ENCODE data around the gene VIL1. TPM values are rescaled to one million over a fixed set of nuclear protein-coding genes. Genes with fewer than 3 reads are reported as not detected.

Gene VIL1
- total RNA-seq, 1 donor from 2014 or later = not detected

GRCh38 chr2:218465987-218466633 lies 47.2 kb downstream of the VIL1 start:
- Histone ChIP-seq H3K4me1 (no peaks in the 10 kb centered on the region), H3K4me3 (no peak overlapping the region), H3K27ac (no peak overlapping the region), H3K27me3 (no peaks in the 10 kb centered on the region), H3K36me3 (peaks cover 11 to 35% of the 10 kb centered on the region in 2 donors), H3K9me3 (no peaks in the 10 kb centered on the region)
- intact Hi-C loops (cut with DNase I) = loop anchor here (1.0 to 5.0 kb wide), 4 partner anchors 59 to 280 kb away; partner anchors contain the start of genes AAMP and PNKD
- DNase-seq (ENCODE audit: low spot score in 2 of 2) = no peak
- TF ChIP-seq CTCF (IDR thresholded peaks at IDR 0.05) = peak; percentile 29 to 59 (median 38)

DNA sequence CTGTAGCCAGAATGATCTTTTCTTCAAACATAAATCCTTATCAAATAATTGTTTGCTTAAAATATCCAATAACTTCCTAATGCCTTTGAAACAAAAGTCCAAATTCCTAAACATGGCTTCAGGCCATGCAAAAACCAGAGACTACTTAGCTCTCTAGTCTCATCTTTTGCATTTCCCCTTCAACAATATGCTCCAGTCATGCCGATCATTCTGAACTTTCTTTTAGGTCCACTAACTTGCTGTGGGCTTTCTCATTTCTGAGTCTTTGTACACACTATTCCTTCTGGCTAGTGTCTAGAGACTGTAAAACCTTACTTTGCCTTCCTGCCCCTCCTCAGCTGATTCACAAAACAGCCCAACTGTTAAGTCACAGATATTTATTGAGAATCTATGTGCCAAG lies 51.5 kb downstream of the VIL1 start:
- Histone ChIP-seq H3K4me1 (no peaks in the 10 kb centered on the region), H3K27ac (no peak overlapping the region), H3K27me3 (no peaks in the 10 kb centered on the region), H3K9me3 (no peaks in the 10 kb centered on the region), H3K36me3 (peaks cover 9 to 37% of the 10 kb centered on the region in 2 donors), H3K4me3 (no peak overlapping the region)
- DNase-seq (ENCODE audit: low spot score in 2 of 2) = no peak
- intact Hi-C loops (cut with DNase I) = no loop called here
- TF ChIP-seq CTCF (IDR thresholded peaks at IDR 0.05) = no peak

GRCh38 chr2:218471036-218471435 lies 52.1 kb downstream of the VIL1 start:
- Histone ChIP-seq H3K27ac (no peak overlapping the region), H3K27me3 (no peaks in the 10 kb centered on the region), H3K36me3 (peaks cover 9 to 43% of the 10 kb centered on the region in 2 donors), H3K9me3 (no peaks in the 10 kb centered on the region), H3K4me1 (no peaks in the 10 kb centered on the region), H3K4me3 (no peak overlapping the region)
- no peak for DNase-seq (ENCODE audit: low spot score in 2 of 2)
- intact Hi-C loops (cut with DNase I) = no loop called here
- TF ChIP-seq CTCF (IDR thresholded peaks at IDR 0.05) = no peak

GRCh38 chr2:218471982-218472381 lies 53.1 kb downstream of the VIL1 start:
- Histone ChIP-seq H3K27ac (no peak overlapping the region), H3K36me3 (peaks cover 9 to 47% of the 10 kb centered on the region in 2 donors), H3K4me1 (no peaks in the 10 kb centered on the region), H3K27me3 (no peaks in the 10 kb centered on the region), H3K9me3 (no peaks in the 10 kb centered on the region), H3K4me3 (no peak overlapping the region)
- no peak for TF ChIP-seq CTCF (IDR thresholded peaks at IDR 0.05)
- intact Hi-C loops (cut with DNase I) = no loop called here
- no peak for DNase-seq (ENCODE audit: low spot score in 2 of 2)

DNA sequence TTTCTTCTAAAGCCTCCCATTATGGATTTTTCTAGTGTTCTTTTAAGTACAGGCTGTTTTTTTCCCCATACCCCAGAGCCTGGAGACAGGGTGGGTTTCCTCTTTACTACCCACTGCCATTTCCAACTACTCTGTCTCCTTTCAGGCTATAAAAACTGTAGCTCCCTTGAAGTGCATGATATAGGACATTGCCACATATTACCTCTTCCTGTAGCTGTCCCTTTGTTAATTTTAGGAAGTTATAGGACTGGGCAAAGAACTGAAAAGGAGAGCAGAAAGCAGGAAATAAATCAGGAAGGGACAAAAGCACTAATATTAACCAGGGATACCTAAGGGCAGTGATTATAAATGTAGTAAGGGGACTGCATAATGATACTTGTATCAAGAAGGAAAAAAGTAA lies 54.1 kb downstream of the VIL1 start:
- no peaks in the 10 kb centered on the region for H3K9me3 ChIP-seq
- no peak for TF ChIP-seq CTCF (IDR thresholded peaks at IDR 0.05)
- intact Hi-C loops (cut with DNase I) = no loop called here
- no peak overlapping the region for H3K27ac ChIP-seq
- DNase-seq (ENCODE audit: low spot score in 2 of 2) = no peak
- no peak overlapping the region for H3K4me3 ChIP-seq
- H3K36me3 ChIP-seq = peaks cover 10 to 54% of the 10 kb centered on the region in 2 donors
- no peaks in the 10 kb centered on the region for H3K4me1 ChIP-seq
- no peaks in the 10 kb centered on the region for H3K27me3 ChIP-seq
